GM06990 (cell line): ENCODE data around the gene WBP2.
"Not testable (repeated sequence)": the region's sequence is repeated elsewhere in the genome, so short reads cannot be mapped to it uniquely, and the experiment has no call there.

Experiments
- DNase-seq: peaks from one replicate; pipeline ENCODE4 v3.0.0-alpha.2; 2011; ENCODE audit not compliant: insufficient read length; ENCODE audit errors: extremely low read depth
- H3K27me3 ChIP-seq: replicated peaks from 2 replicates; pipeline ENCODE4 v1.6.0; 2011; ENCODE audit warnings: low read length; ENCODE audit not compliant: control insufficient read depth, insufficient read depth
- H3K36me3 ChIP-seq: 2 replicates; pipeline ENCODE4 v1.5.1; 2011; ENCODE audit warnings: low read length; ENCODE audit not compliant: control insufficient read depth, insufficient read depth
- H3K4me3 ChIP-seq: replicated peaks from 2 replicates; pipeline ENCODE4 v1.5.1; 2011; ENCODE audit warnings: low read depth, mild to moderate bottlenecking, control low read depth, low read length
- CTCF ChIP-seq: IDR thresholded peaks from 2 replicates; pipeline ENCODE4 v1.5.1; 2011; ENCODE audit warnings: low read length, control low read depth, mild to moderate bottlenecking, inconsistent platforms; ENCODE audit not compliant: insufficient read depth, poor library complexity, severe bottlenecking

The WBP2 gene

GRCh38 chr17:75813081-75814020, 41.8 kb downstream of the WBP2 start:
- Histone ChIP-seq H3K27me3 (no peaks in the 10 kb centered on the region), H3K4me3 (no peak overlapping the region), H3K36me3 (peaks cover 44% of the 10 kb centered on the region)
- TF ChIP-seq CTCF: no peak
- no peak for DNase-seq

- no peak for DNase-seq
- Histone ChIP-seq H3K36me3 (peaks cover 39% of the 10 kb centered on the region), H3K27me3 (no peaks in the 10 kb centered on the region), H3K4me3 (no peak overlapping the region)
- no peak for TF ChIP-seq CTCF
These were observed 42.8 kb downstream of the WBP2 start for GRCh38 chr17:75812096-75813013.

GRCh38 chr17:75811174-75811573, 44.0 kb downstream of the WBP2 start:
- DNase-seq: no peak
- Histone ChIP-seq H3K27me3 (no peaks in the 10 kb centered on the region), H3K36me3 (peaks cover 35% of the 10 kb centered on the region), H3K4me3 (no peak overlapping the region)
- TF ChIP-seq CTCF: no peak

GRCh38 chr17:75810756-75811155, 44.4 kb downstream of the WBP2 start:
- not testable (repeated sequence) for H3K27me3 ChIP-seq, DNase-seq, H3K4me3 ChIP-seq
- H3K36me3 ChIP-seq: peaks cover 35% of the 10 kb centered on the region

- Histone ChIP-seq H3K4me3 (no peak overlapping the region), H3K27me3 (no peaks in the 10 kb centered on the region), H3K36me3 (peaks cover 32% of the 10 kb centered on the region)
- no peak for TF ChIP-seq CTCF
- DNase-seq: no peak
These were observed 44.9 kb downstream of the WBP2 start for GRCh38 chr17:75810216-75810615.

GRCh38 chr17:75809631-75810111, 45.5 kb downstream of the WBP2 start:
- no peak for DNase-seq
- Histone ChIP-seq H3K27me3 (no peaks in the 10 kb centered on the region), H3K4me3 (no peak overlapping the region), H3K36me3 (peaks cover 28% of the 10 kb centered on the region)
- TF ChIP-seq CTCF: no peak
